HepG2 (cell line): ENCODE data around the gene TRPT1. TPM values are rescaled to one million over a fixed set of nuclear protein-coding genes. Genes with fewer than 3 reads are reported as not detected.

Source experiments
- ATAC-seq: fragments of 200-7000 bp; cut with Tn5 transposase; 3 replicates; pipeline ENCODE4 v1.9.1; 2020; ENCODE audit warnings: mild to moderate bottlenecking, moderate library complexity
- BruUV-seq: library from RNA; stranded (reverse); fragments of 400-500 nt; replicated peaks from 2 replicates; lab custom pipeline; 2021; lab: Mats Ljungman, UMichigan
- CTCF ChIA-PET: fragments of 300-600 bp; formaldehyde crosslinking; extraction: SDS; loops from one replicate; lab custom pipeline; 2021; ENCODE audit warnings: low total read pairs, inconsistent platforms, low intra/inter-chr PET ratio; lab: Yijun Ruan, JAX
- POLR2A ChIA-PET: fragments of 350-600 bp; sonication (Branson Sonifier 250); formaldehyde crosslinking; loops from one replicate; lab custom pipeline; 2020; ENCODE audit warnings: antibody characterized with exemption, inconsistent platforms; lab: Yijun Ruan, JAX
- DNase-seq: peaks from one replicate; pipeline ENCODE4 v3.0.0-alpha.2; 2015; ENCODE audit warnings: low spot score
- FAIRE-seq: peaks from 3 replicates; lab custom pipeline; 2011; peaks lifted over from hg19 to GRCh38; lab: Jason Lieb, UNC
- H2AFZ ChIP-seq: one replicate; pipeline ENCODE4 v1.6.1; 2011; ENCODE audit warnings: low read length, inconsistent platforms
- H3K27ac ChIP-seq: fragments of 300-600 bp; 3 replicates; pipeline ENCODE4 v1.8.0; 2011; ENCODE audit warnings: mixed run types, mild to moderate bottlenecking, mixed read lengths, low read length, inconsistent platforms; ENCODE audit not compliant: insufficient read depth; ENCODE audit errors: extremely low read length
- H3K27me3 ChIP-seq, 2 experiments: fragments of 200-600 bp in 1 of 2; 2 replicates in 1 of 2; 3 replicates in 1 of 2; pipeline versions ENCODE4 v1.6.0 to v1.8.0; 2011; ENCODE audit warnings: low read length in 2 of 2, mild to moderate bottlenecking in 2 of 2, moderate library complexity in 2 of 2, inconsistent platforms in 1 of 2; ENCODE audit not compliant: insufficient read depth in 2 of 2, control insufficient read depth in 1 of 2
- H3K36me3 ChIP-seq, 2 experiments: fragments of 200-600 bp in 1 of 2; replicated peaks in 1 of 2; 2 replicates in 1 of 2; 3 replicates in 1 of 2; pipeline versions ENCODE4 v1.5.1 to v1.8.0; 2011; ENCODE audit warnings: low read length in 2 of 2, inconsistent platforms in 1 of 2; ENCODE audit not compliant: insufficient read depth in 2 of 2, control insufficient read depth in 1 of 2
- H3K4me1 ChIP-seq: 2 replicates; pipeline ENCODE4 v1.5.1; 2012; ENCODE audit warnings: low read length, inconsistent platforms; ENCODE audit not compliant: insufficient read depth
- H3K4me2 ChIP-seq: 2 replicates; pipeline ENCODE4 v1.6.0; 2011; ENCODE audit warnings: low read depth, low read length, inconsistent platforms
- H3K4me3 ChIP-seq, 3 experiments: fragments of 200-600 bp in 1 of 3; sonication (generic), shearing (Covaris generic) in 1 of 3; replicated peaks in 1 of 3; 2 replicates each; pipeline ENCODE4 v1.5.1; 2011 to 2016; ENCODE audit warnings: low read length in 3 of 3, inconsistent platforms in 2 of 3, low read depth in 2 of 3, mild to moderate bottlenecking in 2 of 3, control low read depth in 1 of 3, mixed read lengths in 1 of 3; ENCODE audit not compliant: insufficient read depth in 1 of 3
- H3K79me2 ChIP-seq: one replicate; pipeline ENCODE4 v1.6.1; 2011; ENCODE audit warnings: low read length, inconsistent platforms; ENCODE audit not compliant: insufficient read depth
- H3K9ac ChIP-seq: 2 replicates; pipeline ENCODE4 v1.6.0; 2011; ENCODE audit warnings: mild to moderate bottlenecking, low read depth, low read length, inconsistent platforms; ENCODE audit not compliant: insufficient read depth
- H3K9me3 ChIP-seq: 2 replicates; pipeline ENCODE4 v1.5.1; 2012; ENCODE audit warnings: mild to moderate bottlenecking, low read length
- H4K20me1 ChIP-seq: 2 replicates; pipeline ENCODE4 v1.6.0; 2011; ENCODE audit warnings: inconsistent platforms, mild to moderate bottlenecking, low read length, moderate library complexity; ENCODE audit not compliant: insufficient read depth
- CBX5 ChIP-seq: sonication (generic); formaldehyde crosslinking; IDR thresholded peaks from 2 replicates; pipeline ENCODE4 v1.4.0; 2020; ENCODE audit warnings: missing genetic modification reagents, borderline replicate concordance
- CENPBD1 ChIP-seq: sonication (generic); formaldehyde crosslinking; IDR thresholded peaks from 2 replicates; pipeline ENCODE4 v1.8.0; 2022; ENCODE audit warnings: missing genetic modification reagents, low read depth, mild to moderate bottlenecking, borderline replicate concordance
- GFI1 ChIP-seq: sonication (generic); formaldehyde crosslinking; IDR thresholded peaks from 2 replicates; pipeline ENCODE4 v1.5.0; 2020; ENCODE audit warnings: missing genetic modification reagents, mild to moderate bottlenecking, borderline replicate concordance
- KAT2B ChIP-seq: fragments of 150-350 bp; IDR thresholded peaks from 2 replicates; pipeline ENCODE4 v1.6.1; 2014; ENCODE audit warnings: low read depth, low read length, borderline replicate concordance
- KDM2A ChIP-seq: sonication (generic); formaldehyde crosslinking; IDR thresholded peaks from 2 replicates; pipeline ENCODE4 v1.4.0; 2020; ENCODE audit warnings: low read depth, missing genetic modification reagents, borderline replicate concordance
- PHF8 ChIP-seq: sonication (generic); formaldehyde crosslinking; IDR thresholded peaks from 2 replicates; pipeline ENCODE4 v1.5.0; 2020; ENCODE audit warnings: missing genetic modification reagents
- RNF2 ChIP-seq: fragments of 450-650 bp; conservative IDR thresholded peaks from 2 replicates; pipeline ENCODE4 v1.6.1; 2016; ENCODE audit warnings: low read depth
- SOX6 ChIP-seq, 2 experiments: fragments of 450-650 bp in 1 of 2; sonication (generic) in 1 of 2; formaldehyde crosslinking in 1 of 2; IDR thresholded peaks; 2 replicates each; pipeline versions ENCODE4 v1.4.0 to v1.6.1; 2017 to 2020; ENCODE audit warnings: antibody characterized with exemption in 1 of 2, mild to moderate bottlenecking in 1 of 2, missing genetic modification reagents in 1 of 2
- STAG1 ChIP-seq: sonication (generic); formaldehyde crosslinking; IDR thresholded peaks from 2 replicates; pipeline ENCODE4 v1.4.0; 2020; ENCODE audit warnings: missing genetic modification reagents
- TARDBP ChIP-seq: sonication (generic); formaldehyde crosslinking; IDR thresholded peaks from 2 replicates; pipeline ENCODE4 v1.8.0; 2022; ENCODE audit warnings: mild to moderate bottlenecking, missing genetic modification reagents
- ZNF136 ChIP-seq: sonication (generic); formaldehyde crosslinking; IDR thresholded peaks from 2 replicates; pipeline ENCODE4 v1.8.1; 2022; ENCODE audit warnings: low read depth, mild to moderate bottlenecking, moderate library complexity, missing genetic modification reagents
- ZNF577 ChIP-seq: sonication (generic); formaldehyde crosslinking; IDR thresholded peaks from 2 replicates; pipeline ENCODE4 v1.4.0; 2020; ENCODE audit warnings: mild to moderate bottlenecking, low read depth, missing genetic modification reagents, borderline replicate concordance
- ZNF598 ChIP-seq: sonication (generic); formaldehyde crosslinking; IDR thresholded peaks from 2 replicates; pipeline ENCODE4 v1.5.1; 2020; ENCODE audit warnings: mild to moderate bottlenecking, missing genetic modification reagents, borderline replicate concordance
- ZNF605 ChIP-seq: sonication (generic); formaldehyde crosslinking; IDR thresholded peaks from 2 replicates; pipeline ENCODE4 v1.8.0; 2022; ENCODE audit warnings: mild to moderate bottlenecking, missing genetic modification reagents
- ZNF652 ChIP-seq: IDR thresholded peaks from 2 replicates; pipeline ENCODE4 v1.6.1; 2016; ENCODE audit warnings: low read depth, borderline replicate concordance
- ZNF816 ChIP-seq: sonication (generic); formaldehyde crosslinking; IDR thresholded peaks from 2 replicates; pipeline ENCODE4 v1.8.0; 2022; ENCODE audit warnings: missing genetic modification reagents, mild to moderate bottlenecking, borderline replicate concordance
- ZSCAN9 ChIP-seq: IDR thresholded peaks from 2 replicates; pipeline ENCODE4 v1.6.1; 2016; ENCODE audit warnings: borderline replicate concordance
- WGBS: methylation state at CpG from one replicate; pipeline ENCODE4 v1.1.6; 2017; ENCODE audit warnings: low lambda C conversion rate; 5-methylcytosine and 5-hydroxymethylcytosine counted together
- in situ Hi-C: cut with HindIII; loops from 2 replicates; pipeline ENCODE4 v1.10.0; 2017; ENCODE audit warnings: low pct_unique_long_range_greater_than_20kb; ENCODE audit not compliant: extremely low pct_ligation_motif_present
- intact Hi-C: fragments of 100-400 bp; cut with micrococcal nuclease; formaldehyde crosslinking; loops from one replicate; pipeline ENCODE4 v1.10.0; 2022; ENCODE audit not compliant: unreplicated experiment
- polyA plus RNA-seq, 8 experiments: library from polyadenylated mRNA; depleted of rRNA in 3 of 8; stranded (reverse) in 7 of 8; unstranded in 1 of 8; fragments of >200 nt; fragmentation: Illumina TruSeq in 4 of 8; extraction: Trizol in 4 of 8; gene quantifications; 2 replicates each; pipeline versions ENCODE4 v1.2.1 to v1.2.3, GENCODE V29; 2011 to 2016; ENCODE audit warnings: low read depth in 4 of 8, missing spikeins in 1 of 8, mixed read lengths in 1 of 8; ENCODE audit not compliant: insufficient read depth in 1 of 8
- total RNA-seq, 5 experiments: library from RNA; depleted of rRNA; stranded (reverse); fragments of >200 nt; fragmentation: Illumina TruSeq; extraction: Trizol; gene quantifications; 2 replicates each; pipeline ENCODE4 v1.2.3, GENCODE V29; 2016; ENCODE audit warnings: low read depth in 1 of 5

TRPT1 gene
- total and polyA plus RNA-seq, 2 of the 13 experiments (the other 11 are each of a cell fraction or from before 2014, with no cell fraction given), result 24.8 to 40.7 TPM

GRCh38 chr11:64249038-64249437, 23.1 kb upstream of the TRPT1 start:
- POLR2A ChIA-PET, result interaction anchor here (1.4 to 8.3 kb wide), 4 partner anchors 19 to 69 kb away, joined by 3 to 113 read pairs (median 12); partner anchors contain the start of genes PRDX5 and TRMT112
- Histone ChIP-seq H3K9me3 (no peaks in the 10 kb centered on the region), H3K79me2 (peaks cover 20% of the 10 kb centered on the region), H3K4me3 (peak overlapping the region in 1 of 3 experiments; percentile 89; a peak in 1 of 6 replicates), H2AFZ (no peak overlapping the region), H4K20me1 (no peaks in the 10 kb centered on the region), H3K4me1 (peaks cover 62% of the 10 kb centered on the region), H3K27ac (no peak overlapping the region), H3K36me3 (peaks cover 0 to 3% of the 10 kb centered on the region in 2 experiments; a peak in 1 of 5 replicates), H3K27me3 (no peaks in the 10 kb centered on the region; a peak in 1 of 5 replicates), H3K9ac (no peak overlapping the region), H3K4me2 (peak overlapping the region; percentile 100)
- intact Hi-C loops (loop anchor here (5.0 kb wide), 1 partner anchor 53 kb away; the partner anchor contains the start of gene CATSPERZ), in situ Hi-C loops (no loop called here)
- DNase-seq, result no peak
- TF ChIP-seq ZNF136, result no peak
- TF ChIP-seq ZSCAN9 (CRISPR knock-in tag), result no peak
- TF ChIP-seq STAG1 (CRISPR knock-in tag), result no peak
- no peak for TF ChIP-seq ZNF816 (CRISPR knock-in tag)
- no peak for TF ChIP-seq TARDBP
- TF ChIP-seq ZNF652, result no peak
- TF ChIP-seq ZNF577, result no peak
- no peak for TF ChIP-seq GFI1 (CRISPR knock-in tag)
- TF ChIP-seq RNF2, result no peak
- TF ChIP-seq ZNF598 (CRISPR knock-in tag), result 0 out of 2 replicates have a peak, but pooled peaks have one; percentile 1
- TF ChIP-seq CENPBD1, result no peak
- TF ChIP-seq KDM2A (CRISPR knock-in tag), result 0 out of 2 replicates have a peak, but pooled peaks have one; percentile 24
- TF ChIP-seq ZNF605 (CRISPR knock-in tag), result no peak
- no peak for TF ChIP-seq KAT2B
- no peak for TF ChIP-seq PHF8 (CRISPR knock-in tag)
- no peak for TF ChIP-seq CBX5 (CRISPR knock-in tag)
- no peak for TF ChIP-seq SOX6 (IDR thresholded peaks at IDR 0.05)
- no peak for TF ChIP-seq SOX6 (CRISPR knock-in tag; IDR thresholded peaks at IDR 0.05)
- ATAC-seq, result no peak
- FAIRE-seq, result no peak
- WGBS, result 49% methylated on average over 4 of the region's 4 CpGs
- CTCF ChIA-PET, result no interaction called here
- no TSS peak for BruUV-seq
